ENCODE results near the gene IMPG1. TPM values are rescaled to one million over a fixed set of nuclear protein-coding genes. Genes with fewer than 3 reads are reported as not detected.

IMPG1 gene
- total and polyA plus RNA-seq, 2 of the 13 experiments (the other 11 are each of a cell fraction or from before 2014, with no cell fraction given), result not detected

DNA sequence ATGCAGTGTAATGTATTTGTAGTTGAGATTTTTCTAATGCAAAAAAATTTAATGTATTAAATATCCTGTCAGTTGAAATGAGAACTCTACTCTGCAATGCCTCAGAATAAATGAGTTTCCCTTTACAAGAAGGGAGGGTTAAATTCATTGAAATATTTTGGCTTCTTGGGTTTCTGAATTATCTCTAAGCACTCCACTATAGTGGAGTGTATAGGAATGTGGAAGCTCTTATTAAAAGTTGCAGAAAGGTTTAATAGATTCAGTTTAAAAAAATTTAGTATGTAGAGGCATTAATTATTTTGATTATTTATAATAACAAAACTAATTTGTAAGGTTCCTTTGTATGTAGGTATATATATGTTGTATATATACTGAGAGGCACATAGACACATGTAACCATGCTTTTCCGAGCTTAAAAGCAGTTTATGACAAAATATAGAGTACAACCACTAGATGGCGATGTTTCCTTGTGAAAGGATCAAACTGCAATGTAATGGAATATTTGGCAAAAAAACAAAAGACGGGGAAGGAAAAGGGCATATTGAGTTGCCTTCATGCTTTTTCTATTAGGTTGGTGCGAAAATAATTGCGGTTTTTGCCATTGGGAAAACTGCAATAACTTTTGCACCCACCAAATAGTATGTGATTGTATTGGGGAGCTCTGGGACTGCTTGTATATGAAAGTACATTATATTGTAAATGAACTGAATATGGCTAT lies 179.2 kb downstream of the IMPG1 start (continued):
- TF ChIP-seq, protein P1, sequence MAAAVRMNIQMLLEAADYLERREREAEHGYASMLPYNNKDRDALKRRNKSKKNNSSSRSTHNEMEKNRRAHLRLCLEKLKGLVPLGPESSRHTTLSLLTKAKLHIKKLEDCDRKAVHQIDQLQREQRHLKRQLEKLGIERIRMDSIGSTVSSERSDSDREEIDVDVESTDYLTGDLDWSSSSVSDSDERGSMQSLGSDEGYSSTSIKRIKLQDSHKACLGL (CRISPR knock-in tag; IDR thresholded peaks at IDR 0.05), result no peak
- TF ChIP-seq ZFP90 (CRISPR knock-in tag; IDR thresholded peaks at IDR 0.05; ENCODE audit: borderline replicate concordance) (no peak), NCOR1 (IDR thresholded peaks at IDR 0.05; ENCODE audit: borderline replicate concordance, low read length) (no peak), U2AF2 (IDR thresholded peaks at IDR 0.05; ENCODE audit: low read depth, low read length) (no peak), KLF11 (CRISPR knock-in tag; IDR thresholded peaks at IDR 0.05) (no peak), GATA4 (IDR thresholded peaks at IDR 0.05; ENCODE audit: borderline replicate concordance, low read depth) (no peak), ZFYVE20 (CRISPR knock-in tag; IDR thresholded peaks at IDR 0.05; ENCODE audit: borderline replicate concordance, low read depth) (no peak), CHD2 (IDR thresholded peaks at IDR 0.05; ENCODE audit: low read depth, low read length) (no peak), NPAS2 (CRISPR knock-in tag; IDR thresholded peaks at IDR 0.05; ENCODE audit: borderline replicate concordance) (no peak), HOXA3 (CRISPR knock-in tag; IDR thresholded peaks at IDR 0.05) (no peak), ZNF891 (CRISPR knock-in tag; IDR thresholded peaks at IDR 0.05) (no peak), ARID2 (CRISPR knock-in tag; IDR thresholded peaks at IDR 0.05; ENCODE audit: borderline replicate concordance) (no peak), NRL (CRISPR knock-in tag; IDR thresholded peaks at IDR 0.05; ENCODE audit: borderline replicate concordance) (no peak), SMC3 (IDR thresholded peaks at IDR 0.05; ENCODE audit: low read length) (peak; percentile 23; the same call in 1 of the 2 replicates), SMARCE1 (IDR thresholded peaks at IDR 0.05; ENCODE audit: borderline replicate concordance) (no peak), GATAD2A (CRISPR knock-in tag; IDR thresholded peaks at IDR 0.05) (no peak)
- TF ChIP-seq, protein P2, sequence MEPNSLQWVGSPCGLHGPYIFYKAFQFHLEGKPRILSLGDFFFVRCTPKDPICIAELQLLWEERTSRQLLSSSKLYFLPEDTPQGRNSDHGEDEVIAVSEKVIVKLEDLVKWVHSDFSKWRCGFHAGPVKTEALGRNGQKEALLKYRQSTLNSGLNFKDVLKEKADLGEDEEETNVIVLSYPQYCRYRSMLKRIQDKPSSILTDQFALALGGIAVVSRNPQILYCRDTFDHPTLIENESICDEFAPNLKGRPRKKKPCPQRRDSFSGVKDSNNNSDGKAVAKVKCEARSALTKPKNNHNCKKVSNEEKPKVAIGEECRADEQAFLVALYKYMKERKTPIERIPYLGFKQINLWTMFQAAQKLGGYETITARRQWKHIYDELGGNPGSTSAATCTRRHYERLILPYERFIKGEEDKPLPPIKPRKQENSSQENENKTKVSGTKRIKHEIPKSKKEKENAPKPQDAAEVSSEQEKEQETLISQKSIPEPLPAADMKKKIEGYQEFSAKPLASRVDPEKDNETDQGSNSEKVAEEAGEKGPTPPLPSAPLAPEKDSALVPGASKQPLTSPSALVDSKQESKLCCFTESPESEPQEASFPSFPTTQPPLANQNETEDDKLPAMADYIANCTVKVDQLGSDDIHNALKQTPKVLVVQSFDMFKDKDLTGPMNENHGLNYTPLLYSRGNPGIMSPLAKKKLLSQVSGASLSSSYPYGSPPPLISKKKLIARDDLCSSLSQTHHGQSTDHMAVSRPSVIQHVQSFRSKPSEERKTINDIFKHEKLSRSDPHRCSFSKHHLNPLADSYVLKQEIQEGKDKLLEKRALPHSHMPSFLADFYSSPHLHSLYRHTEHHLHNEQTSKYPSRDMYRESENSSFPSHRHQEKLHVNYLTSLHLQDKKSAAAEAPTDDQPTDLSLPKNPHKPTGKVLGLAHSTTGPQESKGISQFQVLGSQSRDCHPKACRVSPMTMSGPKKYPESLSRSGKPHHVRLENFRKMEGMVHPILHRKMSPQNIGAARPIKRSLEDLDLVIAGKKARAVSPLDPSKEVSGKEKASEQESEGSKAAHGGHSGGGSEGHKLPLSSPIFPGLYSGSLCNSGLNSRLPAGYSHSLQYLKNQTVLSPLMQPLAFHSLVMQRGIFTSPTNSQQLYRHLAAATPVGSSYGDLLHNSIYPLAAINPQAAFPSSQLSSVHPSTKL (CRISPR knock-in tag; IDR thresholded peaks at IDR 0.05), result no peak
- TF ChIP-seq, protein P3, sequence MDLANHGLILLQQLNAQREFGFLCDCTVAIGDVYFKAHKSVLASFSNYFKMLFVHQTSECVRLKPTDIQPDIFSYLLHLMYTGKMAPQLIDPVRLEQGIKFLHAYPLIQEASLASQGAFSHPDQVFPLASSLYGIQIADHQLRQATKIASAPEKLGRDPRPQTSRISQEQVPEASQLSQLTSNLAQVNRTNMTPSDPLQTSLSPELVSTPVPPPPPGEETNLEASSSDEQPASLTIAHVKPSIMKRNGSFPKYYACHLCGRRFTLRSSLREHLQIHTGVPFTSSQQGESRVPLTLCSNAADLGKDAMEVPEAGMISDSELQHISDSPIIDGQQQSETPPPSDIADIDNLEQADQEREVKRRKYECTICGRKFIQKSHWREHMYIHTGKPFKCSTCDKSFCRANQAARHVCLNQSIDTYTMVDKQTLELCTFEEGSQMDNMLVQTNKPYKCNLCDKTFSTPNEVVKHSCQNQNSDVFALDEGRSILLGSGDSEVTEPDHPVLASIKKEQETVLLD (CRISPR knock-in tag; IDR thresholded peaks at IDR 0.05; ENCODE audit: low read depth), result no peak
- TF ChIP-seq, protein P4, sequence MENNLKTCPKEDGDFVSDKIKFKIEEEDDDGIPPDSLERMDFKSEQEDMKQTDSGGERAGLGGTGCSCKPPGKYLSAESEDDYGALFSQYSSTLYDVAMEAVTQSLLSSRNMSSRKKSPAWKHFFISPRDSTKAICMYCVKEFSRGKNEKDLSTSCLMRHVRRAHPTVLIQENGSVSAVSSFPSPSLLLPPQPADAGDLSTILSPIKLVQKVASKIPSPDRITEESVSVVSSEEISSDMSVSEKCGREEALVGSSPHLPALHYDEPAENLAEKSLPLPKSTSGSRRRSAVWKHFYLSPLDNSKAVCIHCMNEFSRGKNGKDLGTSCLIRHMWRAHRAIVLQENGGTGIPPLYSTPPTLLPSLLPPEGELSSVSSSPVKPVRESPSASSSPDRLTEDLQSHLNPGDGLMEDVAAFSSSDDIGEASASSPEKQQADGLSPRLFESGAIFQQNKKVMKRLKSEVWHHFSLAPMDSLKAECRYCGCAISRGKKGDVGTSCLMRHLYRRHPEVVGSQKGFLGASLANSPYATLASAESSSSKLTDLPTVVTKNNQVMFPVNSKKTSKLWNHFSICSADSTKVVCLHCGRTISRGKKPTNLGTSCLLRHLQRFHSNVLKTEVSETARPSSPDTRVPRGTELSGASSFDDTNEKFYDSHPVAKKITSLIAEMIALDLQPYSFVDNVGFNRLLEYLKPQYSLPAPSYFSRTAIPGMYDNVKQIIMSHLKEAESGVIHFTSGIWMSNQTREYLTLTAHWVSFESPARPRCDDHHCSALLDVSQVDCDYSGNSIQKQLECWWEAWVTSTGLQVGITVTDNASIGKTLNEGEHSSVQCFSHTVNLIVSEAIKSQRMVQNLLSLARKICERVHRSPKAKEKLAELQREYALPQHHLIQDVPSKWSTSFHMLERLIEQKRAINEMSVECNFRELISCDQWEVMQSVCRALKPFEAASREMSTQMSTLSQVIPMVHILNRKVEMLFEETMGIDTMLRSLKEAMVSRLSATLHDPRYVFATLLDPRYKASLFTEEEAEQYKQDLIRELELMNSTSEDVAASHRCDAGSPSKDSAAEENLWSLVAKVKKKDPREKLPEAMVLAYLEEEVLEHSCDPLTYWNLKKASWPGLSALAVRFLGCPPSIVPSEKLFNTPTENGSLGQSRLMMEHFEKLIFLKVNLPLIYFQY (CRISPR knock-in tag; IDR thresholded peaks at IDR 0.05; ENCODE audit: borderline replicate concordance), result no peak
